HUES64 (cell line): Measurements from ENCODE around the gene OR5M8. TPM values are rescaled to one million over a fixed set of nuclear protein-coding genes. Genes with fewer than 3 reads are reported as not detected.

Experiments used
- H3K27ac ChIP-seq: 2 replicates; pipeline ENCODE4 v1.7.0; 2013; ENCODE audit warnings: low read depth, low read length, inconsistent platforms
- H3K27me3 ChIP-seq: 2 replicates; pipeline ENCODE4 v1.6.1; 2013; ENCODE audit warnings: mild to moderate bottlenecking, low read length; ENCODE audit not compliant: insufficient read depth
- H3K36me3 ChIP-seq: 2 replicates; pipeline ENCODE4 v1.6.1; 2013; ENCODE audit warnings: mild to moderate bottlenecking, low read length; ENCODE audit not compliant: insufficient read depth
- H3K4me1 ChIP-seq: 2 replicates; pipeline ENCODE4 v1.6.1; 2013; ENCODE audit warnings: mild to moderate bottlenecking, low read length, moderate library complexity; ENCODE audit not compliant: insufficient read depth
- H3K4me3 ChIP-seq: 2 replicates; pipeline ENCODE4 v1.5.1; 2013; ENCODE audit warnings: mild to moderate bottlenecking, low read length, moderate library complexity
- H3K9ac ChIP-seq: 2 replicates; pipeline ENCODE4 v1.6.1; 2013; ENCODE audit warnings: mild to moderate bottlenecking, low read depth, low read length
- H3K9me3 ChIP-seq: 2 replicates; pipeline ENCODE4 v1.6.1; 2013; ENCODE audit warnings: low read depth, low read length; ENCODE audit not compliant: insufficient read depth
- WGBS: fragments of 150-250, 120-280 bp; methylation state at CpG from one replicate; pipeline ENCODE4 v1.1.7; 2013; ENCODE audit warnings: missing lambda C conversion rate; 5-methylcytosine and 5-hydroxymethylcytosine counted together
- polyA plus RNA-seq, 2 experiments: library from polyadenylated mRNA; stranded (reverse); fragments of 50-300 nt; gene quantifications; one replicate each; pipeline ENCODE4 v1.2.3, GENCODE V29; 2013

The OR5M8 gene
- not detected for polyA plus RNA-seq (2013, experiment 1 of 2)
- not detected for polyA plus RNA-seq (2013, experiment 2 of 2)

DNA sequence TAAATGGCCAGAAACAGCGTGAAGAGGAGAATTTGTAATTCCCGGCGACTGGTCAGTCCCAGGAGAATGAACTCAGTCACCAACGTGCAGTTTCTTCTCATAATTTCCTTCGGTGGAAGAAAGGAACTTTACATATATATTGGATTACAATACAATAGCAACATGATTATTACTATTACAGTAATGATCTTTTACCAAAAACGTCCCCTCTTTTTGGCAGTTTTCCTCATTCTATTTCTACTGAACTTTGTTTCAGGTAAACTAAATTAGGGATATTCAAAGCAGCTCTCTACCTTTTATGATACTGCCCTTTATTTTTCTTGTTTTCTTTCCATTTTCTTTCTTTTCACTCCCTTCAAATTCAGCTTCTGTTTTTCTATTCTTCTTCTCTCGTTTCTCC lies at the start of gene OR5M8:
Gene OR5M8 (minus strand): TSS at position 101 of the 400 bp plus-strand sequence. CDS start 0 bp downstream, at position 101.
- no peak within 1 kb of the TSS for H3K9ac ChIP-seq
- no peak within 1 kb of the TSS for H3K4me3 ChIP-seq
- H3K36me3 ChIP-seq, result no peaks in the 10 kb centered on the region
- WGBS, result 92% methylated on average over 6 of the region's 7 CpGs
- no peaks in the 10 kb centered on the region for H3K27me3 ChIP-seq
- H3K27ac ChIP-seq, result no peak within 1 kb of the TSS
- H3K4me1 ChIP-seq, result no peaks in the 10 kb centered on the region
- peaks cover 10% of the 10 kb centered on the region; the same call in 1 of the 2 replicates for H3K9me3 ChIP-seq

DNA sequence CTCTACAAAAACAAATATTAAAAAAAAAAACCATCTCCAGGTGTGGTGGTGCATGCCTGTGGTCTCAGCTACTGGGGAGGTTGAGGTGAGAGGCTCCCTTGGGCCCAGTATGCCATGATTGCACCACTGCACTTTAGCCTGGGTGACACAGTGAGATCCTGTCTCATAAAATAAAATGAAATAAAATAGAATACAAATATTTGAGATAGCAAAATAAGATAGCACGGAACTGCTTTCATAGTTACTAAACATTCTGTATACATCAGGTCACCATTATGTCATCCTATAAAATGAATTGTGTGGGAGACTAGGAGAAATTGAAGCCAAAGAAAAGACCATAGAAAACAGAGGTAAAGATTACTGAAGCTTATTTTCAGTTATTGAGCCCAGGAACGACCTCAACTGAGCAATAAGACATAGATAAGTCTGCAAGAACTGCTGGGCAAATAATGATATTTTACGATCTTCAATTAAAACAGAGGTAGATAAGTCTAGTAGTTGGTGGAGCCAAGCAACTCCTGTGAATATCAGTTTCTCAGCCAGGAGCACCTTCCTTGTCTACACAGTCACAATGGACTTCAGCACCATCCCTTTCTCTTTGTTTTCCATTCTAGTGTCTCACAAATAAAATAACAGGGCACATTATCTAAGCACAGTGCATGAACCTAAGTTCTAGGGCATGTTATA lies 42.0 kb upstream of the OR5M8 start:
- WGBS, result 91% methylated on average over 2 of the region's 3 CpGs
- no peaks in the 10 kb centered on the region for H3K36me3 ChIP-seq
- no peak overlapping the region for H3K4me3 ChIP-seq
- no peak overlapping the region for H3K9ac ChIP-seq
- H3K27ac ChIP-seq, result no peak overlapping the region
- no peaks in the 10 kb centered on the region for H3K27me3 ChIP-seq
- no peaks in the 10 kb centered on the region for H3K9me3 ChIP-seq
- H3K4me1 ChIP-seq, result no peaks in the 10 kb centered on the region

DNA sequence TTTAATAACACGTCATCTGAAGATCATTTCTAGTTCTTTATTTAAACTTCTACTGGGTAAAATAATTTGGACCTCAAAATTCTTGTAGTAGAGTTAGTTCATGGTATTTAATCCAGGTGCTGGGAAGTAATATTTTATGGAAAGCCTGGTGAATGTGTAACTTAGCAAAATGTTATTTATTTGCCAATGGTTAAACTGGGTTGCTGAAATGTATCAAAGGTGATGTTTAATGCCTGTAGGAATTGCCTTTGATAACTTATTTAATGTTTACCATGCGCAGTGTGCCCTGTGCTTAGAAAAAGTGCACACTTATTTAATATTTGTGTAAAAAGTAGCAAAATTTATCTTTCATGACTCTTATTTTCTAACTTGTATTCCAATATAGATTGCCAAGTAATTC lies 40.7 kb upstream of the OR5M8 start:
- Histone ChIP-seq H3K9ac (no peak overlapping the region), H3K27me3 (no peaks in the 10 kb centered on the region), H3K4me3 (no peak overlapping the region), H3K9me3 (no peaks in the 10 kb centered on the region), H3K27ac (no peak overlapping the region), H3K4me1 (no peaks in the 10 kb centered on the region), H3K36me3 (no peaks in the 10 kb centered on the region)
- WGBS, result 100% methylated on average over 1 of the region's 2 CpGs

DNA sequence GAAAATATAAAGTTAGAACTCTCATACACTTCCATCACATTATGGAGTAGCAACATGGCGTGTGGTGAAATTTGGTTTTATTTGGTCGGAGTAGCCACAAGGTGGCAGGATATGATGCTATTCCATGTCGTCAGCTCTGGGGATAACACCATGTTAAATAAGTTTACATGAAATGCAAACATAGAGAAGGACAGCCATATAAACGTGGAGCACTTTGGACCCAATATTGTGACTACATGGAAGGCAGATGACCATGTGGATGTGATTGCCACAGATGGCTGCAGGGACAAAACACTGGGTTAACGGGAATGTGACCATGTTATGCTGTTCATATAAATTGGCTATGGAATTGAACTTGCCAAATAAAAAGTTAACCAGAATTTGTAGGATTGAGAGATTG lies 30.8 kb upstream of the OR5M8 start:
- Histone ChIP-seq H3K36me3 (no peaks in the 10 kb centered on the region), H3K27me3 (no peaks in the 10 kb centered on the region), H3K4me1 (no peaks in the 10 kb centered on the region), H3K9ac (no peak overlapping the region), H3K9me3 (no peaks in the 10 kb centered on the region), H3K27ac (no peak overlapping the region), H3K4me3 (no peak overlapping the region)
- WGBS, result 68% methylated on average over 5 of the region's 5 CpGs

DNA sequence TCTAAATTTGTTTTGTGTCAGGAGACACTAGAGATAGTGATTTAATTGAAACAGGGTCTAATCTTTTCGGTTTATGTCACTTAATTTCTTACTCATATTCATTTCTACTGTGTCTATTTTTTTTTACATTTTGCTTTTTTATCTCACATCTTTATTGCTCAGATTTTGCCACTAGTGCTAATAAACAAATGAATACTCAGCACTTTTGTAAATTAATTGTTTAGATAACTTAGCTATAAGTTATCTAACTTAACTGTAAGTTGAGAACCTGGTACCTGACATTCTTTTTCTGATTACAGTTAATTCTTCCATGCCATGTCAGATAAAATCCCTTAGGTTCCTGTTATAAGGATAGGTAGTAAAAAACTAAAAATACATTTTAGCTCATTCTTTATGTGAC lies 22.1 kb upstream of the OR5M8 start:
- H3K27me3 ChIP-seq, result no peaks in the 10 kb centered on the region
- no peaks in the 10 kb centered on the region for H3K36me3 ChIP-seq
- WGBS, result no CpG with 5 or more reads among the region's 1 CpG
- no peak overlapping the region for H3K27ac ChIP-seq
- no peak overlapping the region for H3K9ac ChIP-seq
- H3K4me1 ChIP-seq, result no peaks in the 10 kb centered on the region
- no peaks in the 10 kb centered on the region for H3K9me3 ChIP-seq
- H3K4me3 ChIP-seq, result no peak overlapping the region

DNA sequence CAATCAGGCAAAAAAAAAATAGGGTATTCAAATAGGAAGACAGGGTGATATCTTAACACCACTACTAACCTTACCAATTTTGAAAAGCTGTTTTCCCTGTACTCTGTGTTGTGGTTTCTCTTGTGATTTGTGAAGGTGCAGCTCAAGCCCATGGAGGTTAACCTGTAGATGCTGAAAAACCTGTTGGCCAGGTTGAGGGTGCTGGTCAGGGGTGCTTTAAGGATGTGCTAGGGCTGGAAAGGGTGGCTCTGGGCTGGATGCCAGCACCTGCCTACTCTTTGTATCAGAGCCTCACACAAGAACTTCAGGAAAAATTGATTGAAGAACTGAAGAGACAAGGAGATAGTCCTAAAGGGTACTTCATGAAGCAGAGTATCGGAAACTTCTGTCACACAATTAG lies 18.3 kb upstream of the OR5M8 start:
- Histone ChIP-seq H3K27ac (no peak overlapping the region), H3K9me3 (no peaks in the 10 kb centered on the region), H3K4me3 (no peak overlapping the region), H3K36me3 (no peaks in the 10 kb centered on the region), H3K4me1 (no peaks in the 10 kb centered on the region), H3K9ac (no peak overlapping the region), H3K27me3 (no peaks in the 10 kb centered on the region)
- WGBS, result 92% methylated on average over 1 of the region's 1 CpG

DNA sequence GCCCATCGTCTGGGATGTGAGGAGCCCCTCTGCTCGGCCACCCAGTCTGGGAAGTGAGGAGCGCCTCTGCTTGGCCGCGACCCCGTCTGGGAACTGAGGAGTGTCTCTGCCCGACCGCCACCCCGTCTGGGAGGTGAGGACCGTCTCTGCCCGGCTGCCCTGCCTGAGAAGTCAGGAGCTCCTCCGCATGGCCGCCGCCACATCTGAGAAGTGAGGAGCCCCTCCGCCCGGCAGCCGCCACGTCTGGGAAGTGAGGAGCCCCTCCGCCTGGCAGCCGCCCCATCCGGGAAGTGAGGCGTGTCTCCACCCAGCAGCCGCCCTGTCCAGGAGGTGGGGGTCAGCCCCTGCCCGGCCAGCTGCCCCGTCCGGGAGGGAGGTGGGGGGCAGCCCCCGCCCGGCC lies 5.8 kb upstream of the OR5M8 start:
- Histone ChIP-seq H3K27me3 (no peaks in the 10 kb centered on the region), H3K9me3 (0 out of 2 replicates have a peak, but pooled peaks cover 5% of the 10 kb centered on the region), H3K4me3 (no peak overlapping the region), H3K9ac (no peak overlapping the region), H3K27ac (no peak overlapping the region), H3K4me1 (no peaks in the 10 kb centered on the region), H3K36me3 (no peaks in the 10 kb centered on the region)
- WGBS, result 97% methylated on average over 28 of the region's 28 CpGs

DNA sequence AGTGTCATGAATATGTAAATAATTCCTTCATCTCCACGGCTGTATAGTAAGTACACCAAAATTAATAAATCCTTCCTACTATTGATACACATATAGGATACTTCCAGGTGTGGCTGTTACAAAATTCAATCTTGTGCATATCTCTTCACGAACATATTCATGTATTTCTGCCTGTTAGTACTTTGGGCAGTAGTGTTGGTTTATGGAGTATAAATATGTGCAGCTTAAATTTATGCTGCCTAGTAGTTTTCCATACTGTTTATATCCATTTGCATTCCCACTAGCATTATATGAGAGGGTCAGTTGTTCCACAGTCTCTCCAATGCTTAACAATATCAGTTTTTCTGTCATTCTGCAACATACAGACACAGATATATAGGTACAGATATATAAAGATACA lies 3.9 kb upstream of the OR5M8 start:
- 94% methylated on average over 2 of the region's 2 CpGs for WGBS
- H3K36me3 ChIP-seq, result no peaks in the 10 kb centered on the region
- no peak overlapping the region for H3K27ac ChIP-seq
- no peak overlapping the region for H3K9ac ChIP-seq
- no peaks in the 10 kb centered on the region for H3K4me1 ChIP-seq
- no peaks in the 10 kb centered on the region for H3K27me3 ChIP-seq
- H3K9me3 ChIP-seq, result 0 out of 2 replicates have a peak, but pooled peaks cover 5% of the 10 kb centered on the region
- H3K4me3 ChIP-seq, result no peak overlapping the region

DNA sequence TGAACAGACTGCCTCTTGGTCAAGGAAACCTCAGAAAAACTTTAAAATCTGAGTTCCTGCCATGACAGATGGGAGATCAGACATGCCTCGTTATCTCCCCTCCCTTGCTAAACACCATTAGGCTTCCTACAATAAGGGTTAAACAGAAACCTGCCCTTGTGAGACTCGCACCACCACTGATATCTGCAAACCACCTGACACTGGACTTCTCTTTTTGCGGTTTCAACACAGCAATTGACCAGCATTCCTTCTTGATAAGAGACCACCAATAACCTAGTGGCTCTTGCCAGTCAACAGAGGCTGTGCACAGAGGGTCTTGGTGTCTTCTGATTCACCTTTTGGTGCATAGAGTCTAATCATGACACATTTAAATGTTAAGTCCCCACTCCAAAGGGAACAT lies 4.4 kb downstream of the OR5M8 start:
- no peak overlapping the region for H3K4me3 ChIP-seq

DNA sequence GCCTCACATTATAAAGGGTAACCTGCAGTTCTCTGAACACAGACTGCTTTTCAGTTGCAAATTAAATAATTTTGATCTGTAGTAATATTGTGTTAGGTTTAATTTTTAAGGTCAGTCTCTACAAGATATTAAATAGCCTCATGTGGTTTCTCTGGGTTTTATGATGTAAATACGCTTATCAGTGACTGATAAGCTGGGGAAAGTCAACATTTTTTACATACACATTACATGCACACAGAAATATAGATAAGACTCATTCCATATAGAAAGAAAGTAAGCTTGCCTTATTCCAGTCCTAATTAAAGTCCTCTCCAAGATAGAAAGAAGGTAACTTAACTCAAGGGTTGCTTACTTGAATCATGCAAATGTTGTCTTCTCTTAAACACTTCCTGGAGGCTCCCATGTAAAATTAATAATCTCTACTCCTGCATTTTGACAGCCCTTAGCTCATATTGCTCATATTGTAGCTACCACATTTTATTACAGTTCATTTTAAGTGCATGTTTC lies 16.4 kb downstream of the OR5M8 start:
- WGBS, result no CpG with 5 or more reads among the region's 1 CpG
- H3K9ac ChIP-seq, result no peak overlapping the region
- H3K4me1 ChIP-seq, result no peaks in the 10 kb centered on the region
- H3K9me3 ChIP-seq, result no peaks in the 10 kb centered on the region
- H3K27ac ChIP-seq, result no peak overlapping the region
- no peak overlapping the region for H3K4me3 ChIP-seq
- H3K36me3 ChIP-seq, result no peaks in the 10 kb centered on the region
- no peaks in the 10 kb centered on the region for H3K27me3 ChIP-seq

More for the DNA sequence above, 4.4 kb downstream of the OR5M8 start:
- H3K9me3 ChIP-seq, result peaks cover 5% of the 10 kb centered on the region; the same call in 1 of the 2 replicates
- H3K36me3 ChIP-seq, result no peaks in the 10 kb centered on the region
- H3K27ac ChIP-seq, result no peak overlapping the region
- WGBS, result 96% methylated on average over 3 of the region's 3 CpGs
- no peaks in the 10 kb centered on the region for H3K4me1 ChIP-seq
- H3K27me3 ChIP-seq, result no peaks in the 10 kb centered on the region
- no peak overlapping the region for H3K9ac ChIP-seq

DNA sequence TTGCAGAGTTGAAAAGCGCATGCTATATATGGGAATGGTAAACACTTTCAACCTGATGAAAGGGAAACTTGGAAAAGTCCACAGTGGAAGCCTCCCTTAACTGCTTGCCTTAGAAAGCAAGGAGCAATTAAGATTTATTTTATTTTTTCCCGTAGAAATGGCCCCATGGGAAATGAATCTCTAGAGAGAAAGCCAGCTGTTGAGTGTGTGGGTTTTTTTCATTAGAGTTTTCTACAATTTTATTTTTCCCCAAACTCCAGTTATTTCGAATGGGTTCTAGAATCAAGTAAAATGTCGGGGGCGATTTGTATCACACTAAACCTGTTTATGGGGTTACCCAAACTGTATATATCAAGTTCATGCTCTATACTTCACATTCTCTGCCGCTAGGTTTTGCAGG lies 17.9 kb downstream of the OR5M8 start, which contains the start of gene OR5M3:
Gene OR5M3 (minus strand): TSS at position 101 of the 400 bp plus-strand sequence. CDS start 2,855 bp downstream, outside the sequence.
- WGBS, result 100% methylated on average over 4 of the region's 6 CpGs

More for the DNA sequence above, 17.9 kb downstream of the OR5M8 start, which contains the start of gene OR5M3:
- no peaks in the 10 kb centered on the region for H3K4me1 ChIP-seq
- H3K4me3 ChIP-seq, result no peak within 1 kb of the TSS
- no peak within 1 kb of the TSS for H3K27ac ChIP-seq
- H3K36me3 ChIP-seq, result no peaks in the 10 kb centered on the region
- no peak within 1 kb of the TSS for H3K9ac ChIP-seq
- H3K27me3 ChIP-seq, result no peaks in the 10 kb centered on the region
- H3K9me3 ChIP-seq, result no peaks in the 10 kb centered on the region
